Endothelial cell (in vitro differentiated cells): Measurements from ENCODE around the gene DOCK4. TPM values are rescaled to one million over a fixed set of nuclear protein-coding genes. Genes with fewer than 3 reads are reported as not detected.
"Not testable (repeated sequence)": the region's sequence is repeated elsewhere in the genome, so short reads cannot be mapped to it uniquely, and the experiment has no call there.

Experiments
- DNase-seq: peaks from one replicate; pipeline ENCODE4 v3.0.0; 2021; ENCODE audit warnings: low spot score
- H3K27ac Mint-ChIP-seq: one replicate; pipeline ENCODE4 v1.8.0; 2021; ENCODE audit warnings: mixed read lengths, inconsistent platforms; ENCODE audit not compliant: unreplicated experiment
- H3K27me3 Mint-ChIP-seq: one replicate; pipeline ENCODE4 v1.8.0; 2021; ENCODE audit warnings: mild to moderate bottlenecking, moderate library complexity, mixed read lengths, inconsistent platforms; ENCODE audit not compliant: unreplicated experiment
- H3K36me3 Mint-ChIP-seq: one replicate; pipeline ENCODE4 v1.8.0; 2021; ENCODE audit warnings: mild to moderate bottlenecking, low read depth, mixed read lengths, inconsistent platforms; ENCODE audit not compliant: unreplicated experiment
- H3K4me1 Mint-ChIP-seq: one replicate; pipeline ENCODE4 v1.8.0; 2021; ENCODE audit warnings: mild to moderate bottlenecking, mixed read lengths, inconsistent platforms; ENCODE audit not compliant: unreplicated experiment
- H3K4me3 Mint-ChIP-seq: one replicate; pipeline ENCODE4 v1.8.0; 2021; ENCODE audit warnings: mild to moderate bottlenecking, mixed read lengths, inconsistent platforms; ENCODE audit not compliant: unreplicated experiment
- H3K9me3 Mint-ChIP-seq: one replicate; pipeline ENCODE4 v1.8.0; 2021; ENCODE audit warnings: mixed read lengths, inconsistent platforms; ENCODE audit not compliant: unreplicated experiment
- CTCF ChIP-seq: fragments of 200-600 bp; sonication (generic); IDR thresholded peaks from one replicate; pipeline ENCODE4 v1.5.0; 2021; ENCODE audit warnings: antibody characterized with exemption; ENCODE audit not compliant: unreplicated experiment
- total RNA-seq: library from RNA; stranded (reverse); fragmentation: NEBNext Ultra II Directional; extraction: Animal tissue kit (Norgen Biotek cat#: 25700); gene quantifications from one replicate; pipeline ENCODE4 v1.2.1, GENCODE V29; 2021; ENCODE audit not compliant: unreplicated experiment

The DOCK4 gene
- total RNA-seq, 1 donor from 2014 or later: 99.2 TPM

DNA sequence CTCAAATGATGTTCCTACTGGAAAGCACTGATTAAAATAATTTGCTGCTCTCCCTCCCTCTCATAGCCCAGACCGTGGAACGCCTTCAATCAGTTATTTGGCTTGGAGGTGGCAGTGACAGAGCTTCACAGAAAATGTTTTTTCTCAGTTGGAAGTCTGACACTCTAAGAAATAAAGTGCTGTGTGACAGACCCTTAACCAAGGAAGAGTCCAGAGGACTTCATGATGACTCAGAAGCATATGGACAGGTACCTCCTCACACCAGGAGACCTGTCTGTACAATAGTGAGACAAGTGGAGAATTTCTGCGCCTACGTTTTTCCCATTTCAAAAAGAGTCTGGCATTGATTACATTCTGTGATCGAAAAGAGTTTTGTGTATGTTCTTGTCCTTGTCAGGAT lies 295.5 kb downstream of the DOCK4 start:
- no peak for DNase-seq
- Mint-ChIP-seq H3K36me3 (peaks cover 52% of the 10 kb centered on the region), H3K4me3 (peak overlapping the region; percentile 67), H3K9me3 (no peaks in the 10 kb centered on the region), H3K27me3 (peaks cover 6% of the 10 kb centered on the region), H3K4me1 (peaks cover 26% of the 10 kb centered on the region), H3K27ac (no peak overlapping the region)
- no peak for TF ChIP-seq CTCF

GRCh38 chr7:111908673-111909072 lies 297.5 kb downstream of the DOCK4 start:
- peaks cover 40% of the 10 kb centered on the region for H3K36me3 Mint-ChIP-seq
- H3K4me1 Mint-ChIP-seq: peaks cover 26% of the 10 kb centered on the region
- H3K9me3 Mint-ChIP-seq, DNase-seq, H3K27me3 Mint-ChIP-seq, H3K4me3 Mint-ChIP-seq, H3K27ac Mint-ChIP-seq: not testable (repeated sequence)

DNA sequence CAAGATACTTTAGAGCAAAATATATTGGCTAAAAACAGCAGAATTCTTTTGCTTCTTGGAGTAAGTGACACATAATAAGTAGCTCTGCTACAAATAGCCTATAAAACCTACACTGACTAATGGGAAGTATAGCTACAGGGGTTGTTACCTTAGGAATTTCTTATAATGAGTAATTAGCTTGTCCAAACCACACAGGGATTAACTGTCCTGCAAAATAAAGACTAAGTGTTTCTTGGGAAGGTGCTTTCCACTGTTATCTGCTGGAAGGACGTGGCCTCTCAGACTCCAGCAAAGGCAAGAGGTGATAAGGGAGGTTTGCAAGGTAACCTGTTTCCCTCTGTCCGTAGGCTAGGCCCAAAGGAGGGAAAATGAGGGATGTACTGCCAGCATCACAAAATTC lies 302.4 kb downstream of the DOCK4 start:
- H3K4me1 Mint-ChIP-seq: peaks cover 15% of the 10 kb centered on the region
- peaks cover 3% of the 10 kb centered on the region for H3K27me3 Mint-ChIP-seq

DNA sequence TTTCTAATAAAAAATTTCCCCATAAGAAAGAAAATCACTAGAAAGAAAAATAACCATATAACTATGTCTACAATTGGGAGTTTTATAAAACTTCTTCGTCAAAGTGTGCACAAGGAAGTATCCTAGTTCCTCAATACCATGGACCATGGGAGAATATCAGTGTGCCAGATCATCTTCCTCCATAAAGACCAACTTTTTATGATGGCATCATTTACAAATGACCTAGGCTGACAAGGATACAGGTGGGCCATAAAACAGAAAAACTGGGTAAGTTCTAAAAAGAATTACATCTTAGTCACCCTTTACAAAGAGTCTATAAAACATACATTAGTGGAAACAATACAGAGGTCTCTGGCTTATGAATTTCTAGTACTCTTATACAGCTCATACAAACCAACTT lies 303.2 kb downstream of the DOCK4 start:
- Mint-ChIP-seq H3K36me3 (peaks cover 41% of the 10 kb centered on the region), H3K27ac (no peak overlapping the region), H3K9me3 (no peaks in the 10 kb centered on the region), H3K4me3 (no peak overlapping the region), H3K4me1 (peaks cover 15% of the 10 kb centered on the region), H3K27me3 (peaks cover 1% of the 10 kb centered on the region)
- TF ChIP-seq CTCF: no peak
- DNase-seq: no peak

More for the DNA sequence above, 302.4 kb downstream of the DOCK4 start:
- no peaks in the 10 kb centered on the region for H3K9me3 Mint-ChIP-seq
- no peak for DNase-seq
- H3K27ac Mint-ChIP-seq: peak overlapping the region; percentile 50
- H3K4me3 Mint-ChIP-seq: no peak overlapping the region
- no peak for TF ChIP-seq CTCF
- peaks cover 36% of the 10 kb centered on the region for H3K36me3 Mint-ChIP-seq

DNA sequence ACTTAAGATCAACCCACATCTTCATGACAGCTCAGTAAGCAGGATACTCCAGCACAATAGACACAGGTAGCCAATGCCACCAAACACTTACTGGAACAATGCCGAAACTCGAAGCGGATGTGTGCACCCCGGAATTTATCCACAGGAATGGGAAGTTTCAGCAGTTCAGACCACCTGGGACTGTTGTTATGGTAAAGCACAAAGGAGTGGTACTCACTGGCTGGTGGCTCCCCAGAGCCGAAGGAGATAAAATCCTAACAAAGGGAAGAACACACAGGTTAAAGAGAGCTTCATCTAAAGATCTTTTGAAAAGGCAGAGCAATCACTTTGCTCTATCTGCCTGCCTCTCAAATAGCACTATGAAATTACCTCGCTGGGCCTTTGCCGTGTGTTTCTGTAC lies 305.9 kb downstream of the DOCK4 start:
- TF ChIP-seq CTCF: no peak
- peaks cover 41% of the 10 kb centered on the region for H3K36me3 Mint-ChIP-seq
- DNase-seq: no peak
- H3K27ac Mint-ChIP-seq: no peak overlapping the region
- no peaks in the 10 kb centered on the region for H3K9me3 Mint-ChIP-seq
- H3K27me3 Mint-ChIP-seq: peaks cover 1% of the 10 kb centered on the region
- no peak overlapping the region for H3K4me3 Mint-ChIP-seq
- peaks cover 15% of the 10 kb centered on the region for H3K4me1 Mint-ChIP-seq

GRCh38 chr7:111895049-111895448 lies 311.1 kb downstream of the DOCK4 start:
- no peak for DNase-seq
- Mint-ChIP-seq H3K9me3 (no peaks in the 10 kb centered on the region), H3K4me3 (no peak overlapping the region), H3K4me1 (peaks cover 10% of the 10 kb centered on the region), H3K27me3 (peaks cover under 1% of the 10 kb centered on the region), H3K36me3 (peaks cover 50% of the 10 kb centered on the region), H3K27ac (no peak overlapping the region)
- TF ChIP-seq CTCF: no peak
